ENCODE data around the gene DNASE1L3.

The DNASE1L3 gene

DNA sequence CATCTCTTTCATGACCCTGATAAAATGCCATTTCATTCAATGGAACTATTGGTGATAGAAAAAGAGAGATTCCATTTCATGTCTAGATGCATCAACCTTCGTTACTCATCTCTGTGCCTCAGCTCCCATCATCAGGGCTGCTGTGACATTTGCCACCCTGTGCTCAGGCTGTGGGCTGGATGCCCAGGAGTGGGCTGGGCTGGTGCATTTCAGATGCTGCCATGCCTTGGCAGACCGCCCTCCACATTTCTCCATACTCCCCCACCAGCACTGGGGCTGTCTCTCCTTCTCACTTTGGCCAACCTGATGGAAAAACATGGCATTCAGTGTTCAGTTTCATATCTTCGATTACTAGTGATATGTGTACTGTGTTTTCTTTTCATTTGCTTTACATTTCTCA, 59.1 kb downstream of the DNASE1L3 start:
- H3K4me3 Mint-ChIP-seq, result no peak overlapping the region
- no peaks in the 10 kb centered on the region for H3K9me3 Mint-ChIP-seq
- peak overlapping the region in 1 of 2 donors; percentile 61 for H3K27ac Mint-ChIP-seq
- no peaks in the 10 kb centered on the region for H3K27me3 Mint-ChIP-seq
- no peak for DNase-seq
- no peaks in the 10 kb centered on the region for H3K4me1 Mint-ChIP-seq
- no peak for ATAC-seq

DNA sequence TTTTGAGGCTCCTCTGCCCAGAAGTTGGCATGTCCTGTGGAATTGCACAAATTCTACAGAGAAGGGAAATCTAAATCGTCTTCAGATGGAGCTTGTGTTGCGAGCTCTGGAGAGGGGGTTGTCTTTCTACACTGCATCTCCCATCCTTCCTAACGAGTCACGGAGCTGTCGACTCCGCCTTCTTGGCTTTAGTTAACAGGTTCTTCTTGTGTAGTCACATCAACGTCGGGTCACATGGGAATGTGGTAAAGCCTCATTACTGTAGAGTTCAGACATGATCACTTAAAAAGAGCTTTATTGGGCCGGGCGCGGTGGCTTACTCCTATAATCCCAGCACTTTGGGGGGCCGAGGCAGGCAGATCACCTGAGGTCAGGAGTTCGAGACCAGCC, 60.0 kb downstream of the DNASE1L3 start:
- DNase-seq, result no peak
- no peaks in the 10 kb centered on the region for H3K9me3 Mint-ChIP-seq
- H3K27me3 Mint-ChIP-seq, result no peaks in the 10 kb centered on the region
- no peak for ATAC-seq
- H3K27ac Mint-ChIP-seq, result no peak overlapping the region
- no peaks in the 10 kb centered on the region for H3K4me1 Mint-ChIP-seq
- H3K4me3 Mint-ChIP-seq, result no peak overlapping the region

DNA sequence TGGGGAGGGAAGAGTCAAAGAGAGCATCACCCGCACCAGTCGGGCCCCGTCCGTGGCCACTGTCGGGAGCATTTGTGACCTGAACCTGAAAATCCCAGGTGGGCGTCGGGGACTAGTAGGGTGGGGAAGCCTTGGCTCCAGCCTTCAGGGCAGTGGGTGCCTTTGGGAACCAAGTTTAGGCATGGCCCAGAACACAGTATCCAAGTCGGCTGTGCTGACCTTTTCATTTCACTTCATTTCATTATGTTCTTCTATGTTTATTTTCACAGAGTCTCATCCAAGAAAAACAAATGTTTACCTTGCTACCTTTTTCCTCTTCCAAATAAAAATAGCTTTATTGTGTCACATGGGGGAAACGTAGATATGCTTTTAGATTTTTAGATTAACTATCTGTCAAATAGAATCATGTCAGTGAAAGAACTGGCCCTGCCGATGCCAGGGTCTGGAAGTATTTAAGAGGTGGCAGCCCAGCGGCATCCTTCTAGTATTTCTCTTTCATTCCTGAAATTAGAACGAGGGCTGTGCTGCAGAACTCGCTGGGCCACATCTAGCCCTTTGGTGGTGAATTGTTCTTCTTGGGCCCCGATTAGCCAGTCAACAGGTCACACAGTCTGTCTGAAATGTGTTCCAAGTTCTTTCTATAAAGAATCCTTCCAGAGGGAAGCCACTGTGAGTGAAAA, 60.5 kb downstream of the DNASE1L3 start:
- Mint-ChIP-seq H3K9me3 (no peaks in the 10 kb centered on the region), H3K27me3 (no peaks in the 10 kb centered on the region), H3K4me3 (no peak overlapping the region), H3K4me1 (no peaks in the 10 kb centered on the region), H3K27ac (peak overlapping the region in 1 of 2 donors; percentile 88)
- no peak for ATAC-seq
- DNase-seq, result no peak

DNA sequence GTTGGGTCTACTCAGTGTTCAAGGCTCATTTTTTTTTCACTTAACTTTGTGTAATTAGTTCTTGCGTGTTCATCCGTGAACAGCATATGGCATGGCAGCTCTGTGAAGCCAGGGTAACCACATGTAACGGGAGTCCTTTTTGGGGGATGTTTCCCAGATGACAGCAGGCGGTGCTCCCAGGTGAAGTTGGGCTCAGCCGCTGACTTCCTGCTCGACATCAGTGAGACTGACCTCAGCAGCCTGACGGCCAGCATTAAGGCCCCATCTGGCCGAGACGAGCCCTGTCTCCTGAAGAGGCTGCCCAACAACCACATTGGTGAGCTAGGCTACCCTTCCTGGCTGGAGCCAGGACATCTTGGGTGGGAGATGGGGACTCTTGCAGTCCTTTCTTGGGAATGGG, 62.7 kb downstream of the DNASE1L3 start:
- no peak for DNase-seq
- Mint-ChIP-seq H3K27ac (no peak overlapping the region), H3K4me3 (no peak overlapping the region), H3K27me3 (no peaks in the 10 kb centered on the region), H3K9me3 (no peaks in the 10 kb centered on the region), H3K4me1 (no peaks in the 10 kb centered on the region)
- ATAC-seq, result no peak

DNA sequence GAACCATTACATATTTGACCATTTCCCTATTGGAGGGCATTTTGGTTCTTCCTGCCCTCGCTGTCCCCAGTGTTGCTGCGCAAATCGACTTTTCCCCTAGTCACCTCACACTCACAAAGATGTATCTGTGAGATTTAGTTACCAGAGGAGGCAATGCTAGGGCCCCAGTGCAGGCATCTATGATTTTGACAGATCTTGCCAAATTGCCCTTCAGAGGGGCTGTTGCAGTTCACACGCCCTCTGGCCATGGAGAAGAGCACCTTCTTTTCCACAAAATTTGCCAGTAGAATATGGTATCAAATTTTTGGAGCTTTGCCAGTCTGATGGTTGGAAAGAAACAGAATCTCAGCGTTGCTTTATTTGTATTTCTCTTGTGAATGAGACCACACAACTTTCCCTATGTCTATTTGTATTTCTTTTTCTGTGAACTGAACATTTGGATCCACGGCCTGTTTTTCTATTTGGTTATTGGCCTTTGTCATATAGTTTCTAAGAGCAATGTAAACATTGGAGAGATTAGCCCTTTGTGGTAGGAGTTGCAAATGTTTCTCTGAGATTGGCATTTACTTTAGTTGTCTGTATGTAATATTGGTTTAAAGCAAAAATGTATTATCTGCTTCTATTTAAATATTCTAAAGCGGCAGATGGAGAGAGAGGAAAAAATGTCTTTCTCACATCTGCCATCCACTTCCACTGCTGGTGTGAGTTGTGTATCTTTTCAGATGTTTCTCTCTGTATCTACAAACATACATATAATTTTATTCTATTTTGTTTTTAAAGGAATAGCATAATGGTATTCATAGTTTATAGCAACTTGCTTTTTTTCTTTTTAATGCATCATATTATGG, 66.1 kb downstream of the DNASE1L3 start:
- Mint-ChIP-seq H3K4me3 (no peak overlapping the region), H3K4me1 (no peaks in the 10 kb centered on the region), H3K9me3 (no peaks in the 10 kb centered on the region), H3K27me3 (no peaks in the 10 kb centered on the region), H3K27ac (no peak overlapping the region)
- ATAC-seq, result no peak
- no peak for DNase-seq

DNA sequence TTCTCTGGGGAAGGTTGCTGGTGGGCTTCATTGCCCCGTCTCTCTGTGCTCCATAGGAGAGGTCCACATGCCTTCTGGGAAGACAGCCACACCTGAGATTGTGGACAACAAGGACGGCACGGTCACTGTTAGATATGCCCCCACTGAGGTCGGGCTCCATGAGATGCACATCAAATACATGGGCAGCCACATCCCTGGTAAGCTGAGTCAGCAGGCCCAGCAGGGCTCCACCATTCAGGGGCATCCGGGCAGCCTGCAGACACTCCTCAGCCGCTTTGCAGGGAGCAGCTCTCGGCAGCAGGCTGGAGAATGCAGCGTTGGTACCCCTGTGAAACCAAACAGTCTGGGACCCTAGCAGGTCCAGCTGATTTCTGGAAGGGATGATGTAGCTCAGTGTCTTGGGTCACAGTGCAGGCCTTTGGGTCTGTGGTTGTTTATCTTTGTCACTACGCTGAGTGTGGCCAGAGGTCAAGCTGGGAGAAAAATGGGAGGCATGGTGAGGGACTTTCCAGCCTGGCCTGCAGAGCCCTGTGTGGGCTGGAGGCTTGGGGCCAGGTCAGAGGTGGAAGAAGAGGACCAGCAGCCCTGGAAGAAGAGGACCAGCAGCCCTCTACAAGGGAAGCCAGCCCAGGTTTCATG, 67.2 kb downstream of the DNASE1L3 start:
- peak overlapping the region in 1 of 2 donors; percentile 27 for H3K27ac Mint-ChIP-seq
- H3K27me3 Mint-ChIP-seq, result no peaks in the 10 kb centered on the region
- ATAC-seq (no peak), DNase-seq (no peak)
- H3K4me1 Mint-ChIP-seq, result no peaks in the 10 kb centered on the region
- H3K9me3 Mint-ChIP-seq, result no peaks in the 10 kb centered on the region
- H3K4me3 Mint-ChIP-seq, result no peak overlapping the region
